ENCODE data around the gene ATAD2B. TPM values are rescaled to one million over a fixed set of nuclear protein-coding genes. Genes with fewer than 3 reads are reported as not detected.

Gene ATAD2B
- total RNA-seq, 1 donor from 2014 or later: 8.4 TPM

DNA sequence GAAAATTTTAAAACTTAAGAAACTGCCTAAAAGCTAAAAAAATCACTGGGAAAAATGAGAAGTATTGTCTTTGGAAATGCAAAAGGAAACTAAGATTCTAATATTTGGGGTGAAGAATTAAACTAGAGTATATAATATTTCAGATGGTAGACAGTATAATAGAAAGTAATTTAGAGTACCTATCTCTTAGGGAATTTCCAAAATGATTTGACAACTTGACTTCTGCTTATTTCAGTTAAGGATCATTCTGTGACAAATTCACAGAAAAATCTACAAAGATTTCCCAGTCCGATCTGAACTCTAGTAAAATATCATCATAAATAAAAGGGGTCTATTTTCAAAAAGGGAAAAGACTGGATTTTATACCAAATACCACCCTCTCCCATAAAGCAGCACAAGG lies 99.6 kb downstream of the ATAD2B start:
- no peak overlapping the region for H3K27ac ChIP-seq
- no peak for DNase-seq (ENCODE audit: low spot score in 2 of 2)
- H3K9me3 ChIP-seq: no peaks in the 10 kb centered on the region
- H3K4me1 ChIP-seq: no peaks in the 10 kb centered on the region
- peaks cover 3 to 5% of the 10 kb centered on the region in 2 donors for H3K36me3 ChIP-seq
- TF ChIP-seq, protein P1, sequence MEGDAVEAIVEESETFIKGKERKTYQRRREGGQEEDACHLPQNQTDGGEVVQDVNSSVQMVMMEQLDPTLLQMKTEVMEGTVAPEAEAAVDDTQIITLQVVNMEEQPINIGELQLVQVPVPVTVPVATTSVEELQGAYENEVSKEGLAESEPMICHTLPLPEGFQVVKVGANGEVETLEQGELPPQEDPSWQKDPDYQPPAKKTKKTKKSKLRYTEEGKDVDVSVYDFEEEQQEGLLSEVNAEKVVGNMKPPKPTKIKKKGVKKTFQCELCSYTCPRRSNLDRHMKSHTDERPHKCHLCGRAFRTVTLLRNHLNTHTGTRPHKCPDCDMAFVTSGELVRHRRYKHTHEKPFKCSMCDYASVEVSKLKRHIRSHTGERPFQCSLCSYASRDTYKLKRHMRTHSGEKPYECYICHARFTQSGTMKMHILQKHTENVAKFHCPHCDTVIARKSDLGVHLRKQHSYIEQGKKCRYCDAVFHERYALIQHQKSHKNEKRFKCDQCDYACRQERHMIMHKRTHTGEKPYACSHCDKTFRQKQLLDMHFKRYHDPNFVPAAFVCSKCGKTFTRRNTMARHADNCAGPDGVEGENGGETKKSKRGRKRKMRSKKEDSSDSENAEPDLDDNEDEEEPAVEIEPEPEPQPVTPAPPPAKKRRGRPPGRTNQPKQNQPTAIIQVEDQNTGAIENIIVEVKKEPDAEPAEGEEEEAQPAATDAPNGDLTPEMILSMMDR (IDR thresholded peaks at IDR 0.05): no peak
- no peaks in the 10 kb centered on the region for H3K27me3 ChIP-seq
- intact Hi-C loops (cut with DNase I): no loop called here
- H3K4me3 ChIP-seq: no peak overlapping the region

DNA sequence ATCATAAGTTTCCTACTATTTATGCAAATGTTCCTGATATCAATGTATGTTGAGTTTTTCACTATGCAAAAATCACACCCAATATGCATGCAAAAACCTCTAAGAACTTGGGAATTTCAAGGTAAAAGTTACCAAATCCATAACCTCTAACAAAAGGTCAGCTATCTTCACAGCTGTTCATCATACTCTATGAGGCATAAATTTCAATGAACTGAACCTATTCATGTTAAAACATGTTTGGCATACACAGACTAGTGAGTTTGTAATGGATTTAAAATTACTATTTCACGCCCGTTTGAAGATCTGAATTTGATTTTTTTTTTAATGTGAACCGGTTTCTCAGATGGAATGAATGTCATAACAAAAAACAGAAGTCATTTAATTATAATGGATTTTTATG lies 100.2 kb downstream of the ATAD2B start:
- intact Hi-C loops (cut with DNase I): no loop called here
- no peaks in the 10 kb centered on the region for H3K9me3 ChIP-seq
- peaks cover 7 to 9% of the 10 kb centered on the region in 2 donors for H3K36me3 ChIP-seq
- H3K4me1 ChIP-seq: no peaks in the 10 kb centered on the region
- TF ChIP-seq, protein P1 (IDR thresholded peaks at IDR 0.05): no peak
- no peak overlapping the region for H3K27ac ChIP-seq
- no peaks in the 10 kb centered on the region for H3K27me3 ChIP-seq
- H3K4me3 ChIP-seq: no peak overlapping the region
- no peak for DNase-seq (ENCODE audit: low spot score in 2 of 2)

DNA sequence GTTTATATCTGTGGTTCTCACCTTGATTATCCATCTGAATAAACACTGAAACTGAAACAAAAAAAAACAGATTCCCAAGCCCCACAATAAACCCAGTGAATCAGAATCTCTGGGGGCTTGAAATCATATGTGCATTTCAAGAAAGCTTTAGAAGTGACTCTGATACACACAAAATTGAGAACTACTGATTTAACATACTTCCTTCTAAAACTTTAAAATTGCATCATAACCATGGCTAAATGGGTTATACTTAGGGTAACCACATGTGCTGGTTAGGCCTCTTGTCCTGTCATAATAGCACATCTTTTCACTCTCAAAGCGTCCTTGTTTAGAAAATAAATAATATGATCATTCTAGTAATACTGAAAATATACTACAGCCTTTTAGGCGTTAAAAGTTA lies 100.9 kb downstream of the ATAD2B start:
- intact Hi-C loops (cut with DNase I): no loop called here

DNA sequence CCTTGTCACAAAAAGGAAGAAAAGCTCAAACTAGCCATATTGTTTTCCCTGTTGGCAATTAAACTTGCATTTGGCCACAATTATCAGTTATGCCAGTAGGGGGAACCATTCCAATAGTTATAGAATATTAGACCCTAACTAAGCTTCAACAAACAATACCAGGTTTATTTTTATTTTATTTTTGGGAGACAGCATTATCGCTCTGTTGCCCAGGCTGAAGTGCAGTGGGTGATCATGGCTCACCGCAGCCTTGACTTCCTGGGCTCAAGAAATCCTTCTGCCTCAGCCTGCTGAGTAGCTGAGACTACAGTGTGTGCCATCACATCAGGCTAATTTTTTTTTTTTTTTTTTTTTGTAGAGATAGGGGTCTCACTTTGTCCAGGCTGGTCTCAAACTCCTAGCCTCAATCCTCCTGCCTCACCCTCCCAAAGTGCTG lies 102.1 kb downstream of the ATAD2B start:
- no peak for DNase-seq (ENCODE audit: low spot score in 2 of 2)
- TF ChIP-seq, protein P1 (IDR thresholded peaks at IDR 0.05): peak; percentile 41 to 65 (median 58)
- H3K4me1 ChIP-seq: no peaks in the 10 kb centered on the region
- peaks cover 10% of the 10 kb centered on the region in 2 donors for H3K36me3 ChIP-seq
- no peak overlapping the region for H3K27ac ChIP-seq
- H3K4me3 ChIP-seq: no peak overlapping the region
- intact Hi-C loops (cut with DNase I): loop anchor here (5.0 kb wide), 1 partner anchor 258 kb away; the partner anchor contains the start of gene TP53I3
- H3K27me3 ChIP-seq: no peaks in the 10 kb centered on the region
- no peaks in the 10 kb centered on the region for H3K9me3 ChIP-seq

More for the DNA sequence above, 100.9 kb downstream of the ATAD2B start:
- H3K27ac ChIP-seq: no peak overlapping the region
- H3K4me3 ChIP-seq: no peak overlapping the region
- no peaks in the 10 kb centered on the region for H3K27me3 ChIP-seq
- no peak for DNase-seq (ENCODE audit: low spot score in 2 of 2)
- no peaks in the 10 kb centered on the region for H3K9me3 ChIP-seq
- peaks cover 10% of the 10 kb centered on the region in 2 donors for H3K36me3 ChIP-seq
- TF ChIP-seq, protein P1 (IDR thresholded peaks at IDR 0.05): no peak
- H3K4me1 ChIP-seq: no peaks in the 10 kb centered on the region

DNA sequence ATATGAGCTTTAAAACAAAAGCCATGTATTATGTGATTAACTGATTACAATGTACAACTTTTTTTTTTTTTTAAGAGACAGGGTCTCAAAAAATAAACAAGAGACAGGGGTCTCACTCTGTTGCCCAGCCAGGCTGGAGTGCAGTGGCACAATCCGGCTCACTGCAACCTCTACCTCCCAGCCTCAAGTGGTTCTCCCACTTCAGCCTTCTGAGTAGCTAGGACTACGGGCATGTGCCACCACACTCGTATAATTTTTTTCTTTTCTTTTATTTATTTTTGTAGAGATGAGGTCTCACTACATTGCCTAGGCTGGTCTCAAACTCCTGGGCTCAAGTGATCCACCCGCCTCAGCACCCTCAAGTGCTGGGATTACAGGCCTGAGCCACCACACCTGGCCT lies 103.1 kb downstream of the ATAD2B start:
- Histone ChIP-seq H3K4me1 (no peaks in the 10 kb centered on the region), H3K36me3 (peaks cover 10% of the 10 kb centered on the region in 2 donors), H3K9me3 (no peaks in the 10 kb centered on the region), H3K4me3 (no peak overlapping the region), H3K27ac (no peak overlapping the region), H3K27me3 (no peaks in the 10 kb centered on the region)
- TF ChIP-seq, protein P1 (IDR thresholded peaks at IDR 0.05): no peak
- no peak for DNase-seq (ENCODE audit: low spot score in 2 of 2)
- intact Hi-C loops (cut with DNase I): loop anchor here (5.0 kb wide), 1 partner anchor 258 kb away; the partner anchor contains the start of gene TP53I3

DNA sequence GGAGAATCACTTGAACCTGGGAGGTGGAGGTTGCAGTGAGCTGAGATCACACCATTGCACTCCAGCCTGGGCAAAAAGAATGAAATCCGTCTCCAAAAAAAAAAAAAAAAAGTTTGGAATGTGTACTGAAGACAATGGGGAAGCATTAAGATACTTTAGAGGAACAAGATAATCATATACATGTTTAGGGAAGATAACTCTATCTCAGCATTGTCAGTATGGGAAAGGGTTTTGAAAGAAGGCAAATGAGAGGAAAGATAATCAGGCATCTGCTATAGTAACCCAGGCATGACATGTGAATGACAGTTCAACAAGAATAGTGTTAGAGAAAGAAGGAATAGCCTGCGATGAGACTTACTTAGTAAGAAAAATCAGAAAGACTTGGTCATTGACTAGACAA lies 112.0 kb downstream of the ATAD2B start:
- H3K27ac ChIP-seq: no peak overlapping the region
- TF ChIP-seq, protein P1 (IDR thresholded peaks at IDR 0.05): no peak
- no peak for DNase-seq (ENCODE audit: low spot score in 2 of 2)
- H3K36me3 ChIP-seq: peaks cover 2 to 3% of the 10 kb centered on the region in 2 donors
- no peaks in the 10 kb centered on the region for H3K27me3 ChIP-seq
- intact Hi-C loops (cut with DNase I): no loop called here
- no peaks in the 10 kb centered on the region for H3K4me1 ChIP-seq
- H3K9me3 ChIP-seq: no peaks in the 10 kb centered on the region
- H3K4me3 ChIP-seq: no peak overlapping the region

All from ascending aorta (tissue), 2 donors.